GM12864 (cell line): ENCODE results near the gene CDS1.

Source experiments
- DNase-seq: peaks from one replicate; pipeline ENCODE4 v3.0.0-alpha.2; 2011; ENCODE audit warnings: low read depth
- H3K4me3 ChIP-seq: 2 replicates; pipeline ENCODE4 v1.5.1; 2011; ENCODE audit warnings: mild to moderate bottlenecking, low read depth, low read length, control low read depth
- TF ChIP-seq, protein P1 (sequence below): IDR thresholded peaks from 2 replicates; pipeline ENCODE4 v1.5.1; 2011; ENCODE audit warnings: low read depth, mild to moderate bottlenecking, moderate library complexity, low read length, control low read depth, inconsistent platforms; ENCODE audit errors: missing control alignments

The CDS1 gene

DNA sequence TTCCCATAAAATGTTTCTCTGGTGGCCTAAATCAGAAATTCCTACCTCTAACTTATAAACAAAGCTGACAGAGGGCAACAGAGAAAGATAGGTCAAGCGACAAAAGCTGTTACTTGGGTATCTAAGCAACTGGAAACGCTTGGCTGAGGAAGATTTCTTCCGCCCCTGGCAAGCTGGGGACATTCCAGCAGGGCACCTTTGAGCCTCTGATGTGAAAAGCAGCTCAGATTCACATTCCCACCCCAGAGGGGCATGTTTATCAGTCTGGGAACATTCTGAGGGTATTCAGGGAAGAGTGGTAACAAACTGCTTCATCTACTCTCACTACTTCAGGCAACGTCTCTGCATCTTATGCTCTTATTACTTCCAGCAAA, 3.5 kb upstream of the CDS1 start:
- DNase-seq: no peak
- TF ChIP-seq, protein P1, sequence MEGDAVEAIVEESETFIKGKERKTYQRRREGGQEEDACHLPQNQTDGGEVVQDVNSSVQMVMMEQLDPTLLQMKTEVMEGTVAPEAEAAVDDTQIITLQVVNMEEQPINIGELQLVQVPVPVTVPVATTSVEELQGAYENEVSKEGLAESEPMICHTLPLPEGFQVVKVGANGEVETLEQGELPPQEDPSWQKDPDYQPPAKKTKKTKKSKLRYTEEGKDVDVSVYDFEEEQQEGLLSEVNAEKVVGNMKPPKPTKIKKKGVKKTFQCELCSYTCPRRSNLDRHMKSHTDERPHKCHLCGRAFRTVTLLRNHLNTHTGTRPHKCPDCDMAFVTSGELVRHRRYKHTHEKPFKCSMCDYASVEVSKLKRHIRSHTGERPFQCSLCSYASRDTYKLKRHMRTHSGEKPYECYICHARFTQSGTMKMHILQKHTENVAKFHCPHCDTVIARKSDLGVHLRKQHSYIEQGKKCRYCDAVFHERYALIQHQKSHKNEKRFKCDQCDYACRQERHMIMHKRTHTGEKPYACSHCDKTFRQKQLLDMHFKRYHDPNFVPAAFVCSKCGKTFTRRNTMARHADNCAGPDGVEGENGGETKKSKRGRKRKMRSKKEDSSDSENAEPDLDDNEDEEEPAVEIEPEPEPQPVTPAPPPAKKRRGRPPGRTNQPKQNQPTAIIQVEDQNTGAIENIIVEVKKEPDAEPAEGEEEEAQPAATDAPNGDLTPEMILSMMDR: no peak
- H3K4me3 ChIP-seq: no peak overlapping the region

DNA sequence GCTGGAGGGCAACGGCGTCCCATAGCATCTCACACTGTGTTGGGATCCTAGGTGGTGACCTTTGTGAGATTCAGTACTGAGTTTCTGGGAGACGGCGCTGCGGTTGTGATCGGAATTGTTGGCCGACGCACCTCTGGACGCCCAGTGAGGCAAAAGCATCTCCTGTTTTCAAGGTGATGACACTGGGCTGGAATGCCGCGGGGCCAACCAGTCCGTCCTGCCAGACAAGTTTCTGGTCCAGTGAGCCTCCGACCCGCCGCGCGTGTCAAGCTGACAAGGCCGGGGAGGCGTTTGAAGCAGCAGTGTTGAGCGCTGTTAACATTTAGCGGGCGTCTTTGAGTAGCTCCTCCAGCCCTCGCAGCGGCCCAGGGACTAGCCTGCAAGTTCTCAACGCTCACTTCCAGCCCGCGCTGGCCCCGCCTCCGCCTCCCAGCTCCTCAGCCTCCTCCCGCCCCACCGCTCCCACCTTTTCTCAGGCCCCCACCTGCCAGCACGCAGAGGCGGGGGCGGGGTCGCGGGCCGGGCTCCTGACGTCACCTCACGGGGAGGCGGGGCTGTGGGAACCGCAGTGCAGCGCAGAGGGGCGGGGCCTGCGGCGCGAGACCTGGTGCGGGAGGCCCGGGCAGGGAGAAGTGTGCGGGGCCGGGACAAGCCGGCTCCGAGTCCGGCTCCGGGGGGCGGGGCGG, 482 bp upstream of the CDS1 start:
- H3K4me3 ChIP-seq: peak overlapping the region; percentile 52

DNA sequence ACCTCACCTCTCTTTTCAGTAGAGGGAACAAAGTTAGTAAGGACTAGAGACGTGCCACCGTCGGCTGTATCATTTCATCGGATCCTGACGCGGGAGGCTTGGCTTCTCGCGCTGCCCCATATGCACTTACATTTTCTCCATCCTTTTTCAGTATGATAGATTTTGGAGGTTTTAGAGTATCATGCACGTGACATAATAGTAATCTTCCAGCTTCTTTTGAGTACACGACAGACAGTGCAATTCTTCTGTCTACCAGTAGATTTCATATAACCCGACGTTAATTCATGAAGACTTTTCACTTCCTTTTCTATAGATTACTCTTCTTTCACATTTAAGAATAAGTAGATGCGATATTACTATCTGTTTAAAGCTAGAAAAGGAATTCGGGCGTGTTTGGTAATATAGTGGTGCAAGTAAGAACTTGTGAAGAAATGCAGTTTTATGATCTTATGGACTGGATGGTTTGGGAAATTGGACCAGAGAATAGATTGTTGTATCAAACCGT, 1.0 kb downstream of the CDS1 start:
- DNase-seq: no peak
- TF ChIP-seq, protein P1: no peak
- peak overlapping the region; percentile 52; the same call in 1 of the 2 replicates for H3K4me3 ChIP-seq

More for the DNA sequence above, 482 bp upstream of the CDS1 start:
- TF ChIP-seq, protein P1: no peak
- DNase-seq: peak; percentile 10

DNA sequence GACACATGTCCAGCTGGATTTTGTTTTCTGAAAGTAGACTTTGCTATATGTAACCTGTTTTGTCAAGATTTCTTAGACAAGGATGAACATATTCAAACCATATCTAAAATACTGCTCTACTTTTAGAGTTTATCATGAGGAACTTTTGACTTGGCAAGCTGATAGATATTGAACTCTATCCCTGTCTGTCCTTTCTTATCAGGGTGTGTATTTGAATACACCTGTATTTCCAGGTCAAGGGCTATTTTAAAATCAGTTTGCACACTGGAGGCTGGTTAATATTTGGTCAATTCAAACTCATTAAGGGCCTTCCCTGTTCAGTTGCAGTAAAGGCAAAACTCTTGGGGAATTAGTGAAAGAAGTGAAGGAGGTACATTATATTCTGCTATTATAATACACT, 2.3 kb downstream of the CDS1 start:
- no peak for DNase-seq
- no peak overlapping the region for H3K4me3 ChIP-seq
- TF ChIP-seq, protein P1: no peak

DNA sequence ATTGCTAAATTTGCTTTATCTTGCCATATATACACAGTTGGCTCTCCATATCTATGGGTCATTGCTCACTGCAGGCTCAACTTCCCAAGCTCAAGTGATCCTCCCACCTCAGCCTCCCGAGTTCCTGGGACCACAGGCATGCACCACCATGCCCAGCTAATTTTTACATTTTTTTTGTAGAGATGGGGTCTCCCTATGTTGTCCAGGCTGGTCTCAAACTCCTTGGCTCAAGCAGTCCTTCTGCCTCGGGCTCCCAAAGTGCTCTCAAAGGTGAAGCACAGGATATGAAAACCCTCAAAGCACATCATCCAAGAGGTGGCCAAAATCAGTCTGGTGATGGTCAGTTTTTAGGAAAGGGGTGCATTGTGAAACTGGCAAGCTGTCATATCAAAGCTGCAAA, 11.8 kb downstream of the CDS1 start:
- no peak overlapping the region for H3K4me3 ChIP-seq
- TF ChIP-seq, protein P1: no peak
- no peak for DNase-seq

DNA sequence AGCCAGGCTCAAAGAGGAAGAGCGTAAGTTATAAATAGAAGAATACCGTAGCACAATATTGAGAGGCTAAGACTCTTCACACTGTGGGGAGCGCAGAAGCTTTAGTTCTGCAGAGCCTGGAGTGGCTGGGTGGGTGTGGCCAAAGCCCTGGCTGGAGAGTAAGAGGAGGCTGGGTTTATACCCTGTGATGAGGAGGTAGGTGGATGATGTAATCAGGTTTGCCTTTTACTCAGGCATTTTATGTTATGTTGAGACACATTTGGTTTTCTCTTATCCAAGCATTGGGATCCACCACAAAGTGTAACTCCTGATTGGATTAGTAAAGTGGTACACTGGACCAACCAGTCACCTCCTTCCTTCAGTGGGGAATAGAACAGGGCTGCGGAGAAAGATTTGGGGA, 13.9 kb downstream of the CDS1 start:
- no peak for DNase-seq
- TF ChIP-seq, protein P1: no peak
- no peak overlapping the region for H3K4me3 ChIP-seq

DNA sequence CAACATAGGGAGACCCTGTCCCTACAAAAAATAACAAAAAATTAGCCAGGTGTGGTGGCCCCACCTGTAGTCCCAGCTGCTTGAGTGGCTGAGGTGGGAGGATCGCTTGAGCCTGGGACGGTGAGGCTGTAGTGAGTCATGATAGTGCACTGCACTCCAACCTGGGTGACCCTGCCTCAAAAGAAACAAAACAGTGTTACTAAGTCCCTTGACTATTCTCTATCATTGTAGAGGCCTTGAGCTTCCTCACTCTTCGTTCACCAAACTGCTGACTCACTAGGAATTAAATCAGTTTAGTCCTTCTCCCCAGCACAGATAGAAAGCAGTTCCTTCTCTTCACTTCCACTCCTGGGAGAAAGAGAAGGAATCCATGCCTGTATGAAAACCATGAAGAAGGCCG, 14.5 kb downstream of the CDS1 start:
- DNase-seq: no peak
- TF ChIP-seq, protein P1: no peak
- H3K4me3 ChIP-seq: no peak overlapping the region
